ENCODE data around the gene BMP8A.
"Not testable (repeated sequence)": the region's sequence is repeated elsewhere in the genome, so short reads cannot be mapped to it uniquely, and the experiment has no call there.

BMP8A gene

GRCh38 chr1:39491146-39491921, at the start of gene BMP8A:
Gene BMP8A (plus strand): TSS chr1:39491636. CDS start chr1:39491992, 356 bp downstream.
- ATAC-seq (replicated peaks; ENCODE audit: extremely low read depth, poor library complexity, severe bottlenecking) = peak; percentile 89
- Mint-ChIP-seq H3K4me1 (peaks cover 7% of the 10 kb centered on the region), H3K9me3 (no peaks in the 10 kb centered on the region), H3K27me3 (peaks cover 22% of the 10 kb centered on the region), H3K36me3 (ENCODE audit: insufficient read depth) (peaks cover 12% of the 10 kb centered on the region), H3K4me3 (peak within 1 kb of the TSS; percentile 75), H3K27ac (ENCODE audit: low read depth) (no peak within 1 kb of the TSS)
- DNase-seq (ENCODE audit: low spot score in 2 of 2) = peak; percentile 46 to 49

GRCh38 chr1:39441797-39442196, 49.6 kb upstream of the BMP8A start:
- DNase-seq (ENCODE audit: low spot score in 2 of 2) (no peak), ATAC-seq (replicated peaks; ENCODE audit: extremely low read depth, poor library complexity, severe bottlenecking) (no peak)
- H3K4me1 Mint-ChIP-seq = peaks cover 7% of the 10 kb centered on the region
- peaks cover 88% of the 10 kb centered on the region for H3K36me3 Mint-ChIP-seq (ENCODE audit: insufficient read depth)
- peak overlapping the region; percentile 84 for H3K27ac Mint-ChIP-seq (ENCODE audit: low read depth)
- no peak overlapping the region for H3K4me3 Mint-ChIP-seq
- H3K9me3 Mint-ChIP-seq = no peaks in the 10 kb centered on the region
- no peaks in the 10 kb centered on the region for H3K27me3 Mint-ChIP-seq

- H3K4me1 Mint-ChIP-seq = peaks cover 7% of the 10 kb centered on the region
- H3K27ac Mint-ChIP-seq (ENCODE audit: low read depth) = no peak overlapping the region
- H3K27me3 Mint-ChIP-seq = no peaks in the 10 kb centered on the region
- no peak for ATAC-seq (replicated peaks; ENCODE audit: extremely low read depth, poor library complexity, severe bottlenecking)
- peaks cover 87% of the 10 kb centered on the region for H3K36me3 Mint-ChIP-seq (ENCODE audit: insufficient read depth)
- no peak overlapping the region for H3K4me3 Mint-ChIP-seq
- H3K9me3 Mint-ChIP-seq = no peaks in the 10 kb centered on the region
- DNase-seq (ENCODE audit: low spot score in 2 of 2) = no peak
Measured at GRCh38 chr1:39445573-39445972, 45.9 kb upstream of the BMP8A start.

- Mint-ChIP-seq H3K4me3 (no peak overlapping the region), H3K27ac (ENCODE audit: low read depth) (no peak overlapping the region), H3K36me3 (ENCODE audit: insufficient read depth) (peaks cover 92% of the 10 kb centered on the region), H3K4me1 (peaks cover 7% of the 10 kb centered on the region), H3K27me3 (no peaks in the 10 kb centered on the region), H3K9me3 (no peaks in the 10 kb centered on the region)
- ATAC-seq (replicated peaks; ENCODE audit: extremely low read depth, poor library complexity, severe bottlenecking) (no peak), DNase-seq (ENCODE audit: low spot score in 2 of 2) (no peak)
Measured at GRCh38 chr1:39446986-39447567, 44.4 kb upstream of the BMP8A start.

- not testable (repeated sequence) for H3K27me3 Mint-ChIP-seq; H3K4me3 Mint-ChIP-seq; DNase-seq (ENCODE audit: low spot score in 2 of 2); H3K9me3 Mint-ChIP-seq; H3K27ac Mint-ChIP-seq (ENCODE audit: low read depth); H3K4me1 Mint-ChIP-seq; ATAC-seq (replicated peaks; ENCODE audit: extremely low read depth, poor library complexity, severe bottlenecking)
- peaks cover 88% of the 10 kb centered on the region for H3K36me3 Mint-ChIP-seq (ENCODE audit: insufficient read depth)
Measured at GRCh38 chr1:39450041-39450440, 41.4 kb upstream of the BMP8A start.

GRCh38 chr1:39450956-39451606, 40.4 kb upstream of the BMP8A start:
- Mint-ChIP-seq H3K4me1 (no peaks in the 10 kb centered on the region), H3K27ac (ENCODE audit: low read depth) (no peak overlapping the region), H3K4me3 (no peak overlapping the region), H3K9me3 (no peaks in the 10 kb centered on the region), H3K36me3 (ENCODE audit: insufficient read depth) (peaks cover 88% of the 10 kb centered on the region), H3K27me3 (no peaks in the 10 kb centered on the region)
- DNase-seq (ENCODE audit: low spot score in 2 of 2) (no peak), ATAC-seq (replicated peaks; ENCODE audit: extremely low read depth, poor library complexity, severe bottlenecking) (no peak)

GRCh38 chr1:39452081-39452480, 39.4 kb upstream of the BMP8A start:
- H3K36me3 Mint-ChIP-seq (ENCODE audit: insufficient read depth) = peaks cover 90% of the 10 kb centered on the region
- ATAC-seq (replicated peaks; ENCODE audit: extremely low read depth, poor library complexity, severe bottlenecking) (no peak), DNase-seq (ENCODE audit: low spot score in 2 of 2) (no peak)
- no peaks in the 10 kb centered on the region for H3K4me1 Mint-ChIP-seq
- no peaks in the 10 kb centered on the region for H3K9me3 Mint-ChIP-seq
- no peak overlapping the region for H3K4me3 Mint-ChIP-seq
- H3K27me3 Mint-ChIP-seq = no peaks in the 10 kb centered on the region
- no peak overlapping the region for H3K27ac Mint-ChIP-seq (ENCODE audit: low read depth)

- Mint-ChIP-seq H3K4me1 (peaks cover 3% of the 10 kb centered on the region), H3K4me3 (no peak overlapping the region), H3K9me3 (no peaks in the 10 kb centered on the region), H3K27me3 (no peaks in the 10 kb centered on the region), H3K36me3 (ENCODE audit: insufficient read depth) (peaks cover 90% of the 10 kb centered on the region), H3K27ac (ENCODE audit: low read depth) (no peak overlapping the region)
- ATAC-seq (replicated peaks; ENCODE audit: extremely low read depth, poor library complexity, severe bottlenecking) (no peak), DNase-seq (ENCODE audit: low spot score in 2 of 2) (no peak)
Measured at GRCh38 chr1:39452540-39452939, 38.9 kb upstream of the BMP8A start.

GRCh38 chr1:39453603-39454002, 37.8 kb upstream of the BMP8A start:
- H3K36me3 Mint-ChIP-seq (ENCODE audit: insufficient read depth) = peaks cover 90% of the 10 kb centered on the region
- H3K4me3 Mint-ChIP-seq = no peak overlapping the region
- no peaks in the 10 kb centered on the region for H3K9me3 Mint-ChIP-seq
- DNase-seq (ENCODE audit: low spot score in 2 of 2) (no peak), ATAC-seq (replicated peaks; ENCODE audit: extremely low read depth, poor library complexity, severe bottlenecking) (no peak)
- H3K4me1 Mint-ChIP-seq = peaks cover 9% of the 10 kb centered on the region
- no peaks in the 10 kb centered on the region for H3K27me3 Mint-ChIP-seq
- H3K27ac Mint-ChIP-seq (ENCODE audit: low read depth) = no peak overlapping the region

GRCh38 chr1:39458991-39459390, 32.4 kb upstream of the BMP8A start:
- DNase-seq (ENCODE audit: low spot score in 2 of 2) (no peak), ATAC-seq (replicated peaks; ENCODE audit: extremely low read depth, poor library complexity, severe bottlenecking) (no peak)
- Mint-ChIP-seq H3K27ac (ENCODE audit: low read depth) (no peak overlapping the region), H3K4me1 (peaks cover 9% of the 10 kb centered on the region), H3K4me3 (no peak overlapping the region), H3K36me3 (ENCODE audit: insufficient read depth) (peaks cover 97% of the 10 kb centered on the region), H3K27me3 (no peaks in the 10 kb centered on the region), H3K9me3 (no peaks in the 10 kb centered on the region)

- no peak for ATAC-seq (replicated peaks; ENCODE audit: extremely low read depth, poor library complexity, severe bottlenecking)
- Mint-ChIP-seq H3K4me1 (peaks cover 9% of the 10 kb centered on the region), H3K36me3 (ENCODE audit: insufficient read depth) (peaks cover 90% of the 10 kb centered on the region), H3K27me3 (no peaks in the 10 kb centered on the region), H3K27ac (ENCODE audit: low read depth) (peak overlapping the region; percentile 61), H3K4me3 (no peak overlapping the region), H3K9me3 (no peaks in the 10 kb centered on the region)
- DNase-seq (ENCODE audit: low spot score in 2 of 2) = no peak
Measured at GRCh38 chr1:39462074-39462473, 29.4 kb upstream of the BMP8A start.

GRCh38 chr1:39466413-39467107, 24.9 kb upstream of the BMP8A start:
- Mint-ChIP-seq H3K9me3 (no peaks in the 10 kb centered on the region), H3K4me3 (no peak overlapping the region), H3K36me3 (ENCODE audit: insufficient read depth) (peaks cover 78% of the 10 kb centered on the region), H3K27me3 (no peaks in the 10 kb centered on the region), H3K4me1 (peaks cover 5% of the 10 kb centered on the region), H3K27ac (ENCODE audit: low read depth) (peak overlapping the region; percentile 55)
- no peak for DNase-seq (ENCODE audit: low spot score in 2 of 2)
- ATAC-seq (replicated peaks; ENCODE audit: extremely low read depth, poor library complexity, severe bottlenecking) = no peak
